ENCODE measurements around the gene SAMD13. TPM values are rescaled to one million over a fixed set of nuclear protein-coding genes. Genes with fewer than 3 reads are reported as not detected.

Gene SAMD13
- total RNA-seq, 1 donor, result under 0.01 TPM

GRCh38 chr1:84260852-84261518 is 40.5 kb upstream of the SAMD13 start:
- H4K20me1 ChIP-seq (ENCODE audit: insufficient read depth, low read length), result no peaks in the 10 kb centered on the region
- no peak overlapping the region for H3K4me2 ChIP-seq (ENCODE audit: insufficient read depth, low read length)
- H3K79me2 ChIP-seq (ENCODE audit: insufficient read depth, low read length), result no peaks in the 10 kb centered on the region
- H3K36me3 ChIP-seq (ENCODE audit: insufficient read depth, low read length), result no peaks in the 10 kb centered on the region
- no peak overlapping the region for H3K27ac ChIP-seq (ENCODE audit: low read depth, low read length)
- no peak for DNase-seq (ENCODE audit: insufficient read length, low spot score, missing footprints)
- H3K4me3 ChIP-seq (ENCODE audit: insufficient read depth, low read length), result no peak overlapping the region
- no peak for TF ChIP-seq CTCF (IDR thresholded peaks at IDR 0.05; ENCODE audit: extremely low read depth, low read depth, low read length)
- no peak overlapping the region for H2AFZ ChIP-seq (ENCODE audit: low read length)
- H3K9me3 ChIP-seq (ENCODE audit: low read depth, low read length), result no peaks in the 10 kb centered on the region
- no peaks in the 10 kb centered on the region for H3K4me1 ChIP-seq (ENCODE audit: insufficient read depth, low read length)
- H3K27me3 ChIP-seq (ENCODE audit: insufficient read depth, low read length), result no peaks in the 10 kb centered on the region

- Histone ChIP-seq H3K4me2 (ENCODE audit: insufficient read depth, low read length) (no peak overlapping the region), H3K36me3 (ENCODE audit: insufficient read depth, low read length) (no peaks in the 10 kb centered on the region), H2AFZ (ENCODE audit: low read length) (no peak overlapping the region), H3K4me3 (ENCODE audit: insufficient read depth, low read length) (no peak overlapping the region), H4K20me1 (ENCODE audit: insufficient read depth, low read length) (no peaks in the 10 kb centered on the region), H3K79me2 (ENCODE audit: insufficient read depth, low read length) (no peaks in the 10 kb centered on the region), H3K9me3 (ENCODE audit: low read depth, low read length) (no peaks in the 10 kb centered on the region), H3K27ac (ENCODE audit: low read depth, low read length) (no peak overlapping the region), H3K27me3 (ENCODE audit: insufficient read depth, low read length) (no peaks in the 10 kb centered on the region), H3K4me1 (ENCODE audit: insufficient read depth, low read length) (no peaks in the 10 kb centered on the region)
- peak; percentile 61 for DNase-seq (ENCODE audit: insufficient read length, low spot score, missing footprints)
- no peak for TF ChIP-seq CTCF (IDR thresholded peaks at IDR 0.05; ENCODE audit: extremely low read depth, low read depth, low read length)
These were observed 36.5 kb upstream of the SAMD13 start for GRCh38 chr1:84264961-84265360.

- no peak for TF ChIP-seq CTCF (IDR thresholded peaks at IDR 0.05; ENCODE audit: extremely low read depth, low read depth, low read length)
- no peak for DNase-seq (ENCODE audit: insufficient read length, low spot score, missing footprints)
- H3K4me2 ChIP-seq (ENCODE audit: insufficient read depth, low read length), result no peak overlapping the region
- H3K79me2 ChIP-seq (ENCODE audit: insufficient read depth, low read length), result no peaks in the 10 kb centered on the region
- H3K36me3 ChIP-seq (ENCODE audit: insufficient read depth, low read length), result no peaks in the 10 kb centered on the region
- H3K27ac ChIP-seq (ENCODE audit: low read depth, low read length), result no peak overlapping the region
- H3K27me3 ChIP-seq (ENCODE audit: insufficient read depth, low read length), result no peaks in the 10 kb centered on the region
- H2AFZ ChIP-seq (ENCODE audit: low read length), result no peak overlapping the region
- H4K20me1 ChIP-seq (ENCODE audit: insufficient read depth, low read length), result no peaks in the 10 kb centered on the region
- no peak overlapping the region for H3K4me3 ChIP-seq (ENCODE audit: insufficient read depth, low read length)
- no peaks in the 10 kb centered on the region for H3K4me1 ChIP-seq (ENCODE audit: insufficient read depth, low read length)
- no peaks in the 10 kb centered on the region for H3K9me3 ChIP-seq (ENCODE audit: low read depth, low read length)
These were observed 35.6 kb upstream of the SAMD13 start for GRCh38 chr1:84265867-84266266.

GRCh38 chr1:84266748-84267147 is 34.8 kb upstream of the SAMD13 start:
- no peak for DNase-seq (ENCODE audit: insufficient read length, low spot score, missing footprints)
- H2AFZ ChIP-seq (ENCODE audit: low read length), result no peak overlapping the region
- no peaks in the 10 kb centered on the region for H3K36me3 ChIP-seq (ENCODE audit: insufficient read depth, low read length)
- no peak overlapping the region for H3K4me2 ChIP-seq (ENCODE audit: insufficient read depth, low read length)
- H3K4me1 ChIP-seq (ENCODE audit: insufficient read depth, low read length), result peaks cover 7% of the 10 kb centered on the region
- H3K79me2 ChIP-seq (ENCODE audit: insufficient read depth, low read length), result no peaks in the 10 kb centered on the region
- H3K9me3 ChIP-seq (ENCODE audit: low read depth, low read length), result no peaks in the 10 kb centered on the region
- H3K4me3 ChIP-seq (ENCODE audit: insufficient read depth, low read length), result no peak overlapping the region
- no peaks in the 10 kb centered on the region for H4K20me1 ChIP-seq (ENCODE audit: insufficient read depth, low read length)
- no peak overlapping the region for H3K27ac ChIP-seq (ENCODE audit: low read depth, low read length)
- no peak for TF ChIP-seq CTCF (IDR thresholded peaks at IDR 0.05; ENCODE audit: extremely low read depth, low read depth, low read length)
- H3K27me3 ChIP-seq (ENCODE audit: insufficient read depth, low read length), result no peaks in the 10 kb centered on the region

Data from osteoblast (primary cell).